ENCODE measurements around the gene SYNPO.

Gene SYNPO

GRCh38 chr5:150641824-150642566 is 1.5 kb downstream of the SYNPO start:
- no peak for DNase-seq (ENCODE audit: low read depth)

GRCh38 chr5:150642567-150642927 is 2.1 kb downstream of the SYNPO start:
- peak; percentile 92 for DNase-seq (ENCODE audit: low read depth)

- no peak for DNase-seq (ENCODE audit: low read depth)
These were observed 2.7 kb downstream of the SYNPO start for GRCh38 chr5:150642991-150643710.

- no peak for DNase-seq (ENCODE audit: low read depth)
These were observed 3.6 kb downstream of the SYNPO start for GRCh38 chr5:150644058-150644457.

GRCh38 chr5:150644514-150644913 is 4.1 kb downstream of the SYNPO start:
- DNase-seq (ENCODE audit: low read depth), result no peak

GRCh38 chr5:150645070-150645700 is 4.7 kb downstream of the SYNPO start:
- peak; percentile 89 for DNase-seq (ENCODE audit: low read depth)

GRCh38 chr5:150647275-150648251 is 7.1 kb downstream of the SYNPO start:
- no peak for DNase-seq (ENCODE audit: low read depth)

- no peak for DNase-seq (ENCODE audit: low read depth)
These were observed 8.0 kb downstream of the SYNPO start for GRCh38 chr5:150648294-150649107.

GRCh38 chr5:150649108-150650020 is 8.9 kb downstream of the SYNPO start:
- no peak for DNase-seq (ENCODE audit: low read depth)

- DNase-seq (ENCODE audit: low read depth), result no peak
These were observed 9.9 kb downstream of the SYNPO start for GRCh38 chr5:150650021-150651006.

- DNase-seq (ENCODE audit: low read depth), result no peak
These were observed 10.9 kb downstream of the SYNPO start for GRCh38 chr5:150651382-150651781.

- DNase-seq (ENCODE audit: low read depth), result peak; percentile 39
These were observed 11.6 kb downstream of the SYNPO start for GRCh38 chr5:150651924-150652671.

- peak; percentile 68 for DNase-seq (ENCODE audit: low read depth)
These were observed 12.8 kb downstream of the SYNPO start for GRCh38 chr5:150653145-150653761.

- no peak for DNase-seq (ENCODE audit: low read depth)
These were observed 13.5 kb downstream of the SYNPO start for GRCh38 chr5:150653762-150654556.

GRCh38 chr5:150655221-150655620 is 14.8 kb downstream of the SYNPO start:
- no peak for DNase-seq (ENCODE audit: low read depth)
